ENCODE data around the gene FLCN. TPM values are rescaled to one million over a fixed set of nuclear protein-coding genes. Genes with fewer than 3 reads are reported as not detected.
A peak's percentile ranks its signal among the peaks of the same experiment; 100 is the strongest.

The FLCN gene
- total and polyA plus RNA-seq, 2 of the 13 experiments (the other 11 are each of a cell fraction or from before 2014, with no cell fraction given): 16.6 to 24.9 TPM

GRCh38 chr17:17206124-17206912 lies 30.6 kb downstream of the FLCN start, which contains the start of gene PLD6 (continued):
- TF ChIP-seq ZNF407 (CRISPR knock-in tag; IDR thresholded peaks at IDR 0.05; ENCODE audit: not compliant biosample characterization) (peak; percentile 71), ZNF710 (CRISPR knock-in tag; IDR thresholded peaks at IDR 0.05; ENCODE audit: borderline replicate concordance) (peak; percentile 31), ATF3 (CRISPR knock-in tag; IDR thresholded peaks at IDR 0.05) (no peak; the same call in 1 of the 2 replicates), ZNF446 (CRISPR knock-in tag; IDR thresholded peaks at IDR 0.05) (peak; percentile 97), EEA1 (CRISPR knock-in tag; IDR thresholded peaks at IDR 0.05; ENCODE audit: borderline replicate concordance) (peak; percentile 90), ZNF572 (CRISPR knock-in tag; IDR thresholded peaks at IDR 0.05) (no peak; the same call in 1 of the 2 replicates), ZNF10 (CRISPR knock-in tag; IDR thresholded peaks at IDR 0.05; ENCODE audit: borderline replicate concordance, low read depth) (no peak; the same call in 1 of the 2 replicates), HDAC1 (CRISPR knock-in tag; IDR thresholded peaks at IDR 0.05) (peak; percentile 88), CREB1 (IDR thresholded peaks at IDR 0.05) (peak; percentile 85), CREB1 (CRISPR knock-in tag; IDR thresholded peaks at IDR 0.05) (no peak)
